ENCODE data around the gene TBL1XR1. TPM values are rescaled to one million over a fixed set of nuclear protein-coding genes. Genes with fewer than 3 reads are reported as not detected.
"Not testable (repeated sequence)": the region's sequence is repeated elsewhere in the genome, so short reads cannot be mapped to it uniquely, and the experiment has no call there.

TBL1XR1 gene
- total and polyA plus RNA-seq, 2 experiments from 2014 or later = 30.2 to 165 TPM

DNA sequence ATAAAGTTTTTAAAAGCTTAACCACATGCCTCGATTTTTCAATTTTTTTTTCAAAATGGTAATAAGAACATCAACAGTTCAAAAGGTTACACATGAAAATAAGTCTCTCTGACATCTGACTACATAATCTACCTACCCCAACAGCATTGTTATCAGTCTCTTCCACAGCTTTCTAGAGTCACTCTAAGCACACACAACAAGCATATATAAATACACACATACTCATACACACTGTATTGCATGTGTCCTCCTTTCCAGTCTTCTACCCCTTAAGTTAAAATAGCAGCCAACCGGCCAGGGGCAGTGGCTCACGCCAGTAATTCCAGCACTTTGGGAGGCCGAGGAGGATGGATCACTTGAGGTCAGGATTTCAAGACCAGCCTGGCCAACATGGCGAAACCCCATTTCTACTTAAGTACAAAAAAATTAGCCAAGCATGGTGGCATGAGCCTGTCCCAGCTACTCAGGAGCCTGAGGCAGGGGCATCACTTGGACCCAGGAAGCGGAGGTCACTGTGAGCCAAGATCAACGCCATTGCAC lies 12.2 kb downstream of the TBL1XR1 start:
- WGBS (ENCODE audit: low lambda C conversion rate, missing lambda C conversion rate) = 84% methylated on average over 7 of the region's 7 CpGs

GRCh38 chr3:177184602-177185001 lies 12.7 kb downstream of the TBL1XR1 start:
- H3K4me3 ChIP-seq; H3K27ac ChIP-seq; H3K4me1 ChIP-seq (ENCODE audit: insufficient read depth); H3K27me3 ChIP-seq; H3K9me2 ChIP-seq (replicated peaks; ENCODE audit: insufficient read depth); H3K36me3 ChIP-seq (replicated peaks; ENCODE audit: insufficient read depth, low read depth); DNase-seq (ENCODE audit: low spot score); H3K4me2 ChIP-seq; H3K9me3 ChIP-seq (ENCODE audit: low read depth); H2AFZ ChIP-seq: not testable (repeated sequence)
- Histone ChIP-seq H3K79me2 (peaks cover 100% of the 10 kb centered on the region), H4K20me1 (ENCODE audit: insufficient read depth, poor library complexity, severe bottlenecking) (peaks cover 98% of the 10 kb centered on the region)
- 100% methylated on average over 3 of the region's 3 CpGs for WGBS (ENCODE audit: low lambda C conversion rate, missing lambda C conversion rate)

More for the DNA sequence above, 12.2 kb downstream of the TBL1XR1 start:
- peaks cover 100% of the 10 kb centered on the region for H3K79me2 ChIP-seq
- DNase-seq (ENCODE audit: low spot score) = no peak
- H3K4me2 ChIP-seq = no peak overlapping the region
- no peaks in the 10 kb centered on the region for H3K4me1 ChIP-seq (ENCODE audit: insufficient read depth)
- no peaks in the 10 kb centered on the region for H3K36me3 ChIP-seq (replicated peaks; ENCODE audit: insufficient read depth, low read depth)
- no peaks in the 10 kb centered on the region for H3K27me3 ChIP-seq
- H4K20me1 ChIP-seq (ENCODE audit: insufficient read depth, poor library complexity, severe bottlenecking) = peaks cover 99% of the 10 kb centered on the region
- no peak overlapping the region for H3K4me3 ChIP-seq
- H3K9me3 ChIP-seq (ENCODE audit: low read depth) = no peaks in the 10 kb centered on the region
- no peaks in the 10 kb centered on the region for H3K9me2 ChIP-seq (replicated peaks; ENCODE audit: insufficient read depth)
- no peak overlapping the region for H2AFZ ChIP-seq
- no peak for TF ChIP-seq EZH2phosphoT487 (IDR thresholded peaks at IDR 0.05; ENCODE audit: low read depth, severe bottlenecking, unreplicated experiment)
- no peak overlapping the region for H3K27ac ChIP-seq

DNA sequence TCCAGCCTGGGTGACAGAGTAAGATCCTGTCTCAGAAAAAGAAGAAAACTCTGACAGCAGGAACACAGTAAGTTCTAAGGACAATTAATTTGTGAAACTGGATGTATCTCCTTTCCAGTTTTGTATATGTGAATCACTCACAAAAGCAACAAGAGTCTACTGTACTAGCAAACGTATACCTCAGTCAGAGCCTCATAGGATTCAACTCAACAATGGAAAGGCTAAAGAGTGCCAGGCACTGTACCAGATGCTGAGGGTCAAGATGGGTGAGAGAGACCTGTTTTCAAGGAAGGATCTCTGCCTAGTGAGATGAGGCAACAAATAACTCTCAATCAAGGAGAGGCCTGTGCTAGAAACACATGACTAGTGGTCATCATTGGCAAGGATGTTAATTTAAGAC lies 14.9 kb downstream of the TBL1XR1 start:
- TF ChIP-seq EZH2 (IDR thresholded peaks at IDR 0.05; ENCODE audit: borderline replicate concordance) (no peak), EZH2phosphoT487 (IDR thresholded peaks at IDR 0.05; ENCODE audit: low read depth, severe bottlenecking, unreplicated experiment) (no peak)
- TF ChIP-seq, protein P1, sequence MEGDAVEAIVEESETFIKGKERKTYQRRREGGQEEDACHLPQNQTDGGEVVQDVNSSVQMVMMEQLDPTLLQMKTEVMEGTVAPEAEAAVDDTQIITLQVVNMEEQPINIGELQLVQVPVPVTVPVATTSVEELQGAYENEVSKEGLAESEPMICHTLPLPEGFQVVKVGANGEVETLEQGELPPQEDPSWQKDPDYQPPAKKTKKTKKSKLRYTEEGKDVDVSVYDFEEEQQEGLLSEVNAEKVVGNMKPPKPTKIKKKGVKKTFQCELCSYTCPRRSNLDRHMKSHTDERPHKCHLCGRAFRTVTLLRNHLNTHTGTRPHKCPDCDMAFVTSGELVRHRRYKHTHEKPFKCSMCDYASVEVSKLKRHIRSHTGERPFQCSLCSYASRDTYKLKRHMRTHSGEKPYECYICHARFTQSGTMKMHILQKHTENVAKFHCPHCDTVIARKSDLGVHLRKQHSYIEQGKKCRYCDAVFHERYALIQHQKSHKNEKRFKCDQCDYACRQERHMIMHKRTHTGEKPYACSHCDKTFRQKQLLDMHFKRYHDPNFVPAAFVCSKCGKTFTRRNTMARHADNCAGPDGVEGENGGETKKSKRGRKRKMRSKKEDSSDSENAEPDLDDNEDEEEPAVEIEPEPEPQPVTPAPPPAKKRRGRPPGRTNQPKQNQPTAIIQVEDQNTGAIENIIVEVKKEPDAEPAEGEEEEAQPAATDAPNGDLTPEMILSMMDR (IDR thresholded peaks at IDR 0.05; ENCODE audit: poor library complexity) = no peak
- no peaks in the 10 kb centered on the region for H3K9me2 ChIP-seq (replicated peaks; ENCODE audit: insufficient read depth)
- H4K20me1 ChIP-seq (ENCODE audit: insufficient read depth, poor library complexity, severe bottlenecking) = peaks cover 97% of the 10 kb centered on the region
- no peak overlapping the region for H2AFZ ChIP-seq
- no peaks in the 10 kb centered on the region for H3K9me3 ChIP-seq (ENCODE audit: low read depth)
- DNase-seq (ENCODE audit: low spot score) = no peak
- 95% methylated on average over 1 of the region's 1 CpG for WGBS (ENCODE audit: low lambda C conversion rate, missing lambda C conversion rate)
- H3K36me3 ChIP-seq (replicated peaks; ENCODE audit: insufficient read depth, low read depth) = no peaks in the 10 kb centered on the region
- no peak overlapping the region for H3K4me2 ChIP-seq
- no peaks in the 10 kb centered on the region for H3K27me3 ChIP-seq
- no peaks in the 10 kb centered on the region for H3K4me1 ChIP-seq (ENCODE audit: insufficient read depth)
- H3K4me3 ChIP-seq = no peak overlapping the region
- no peak overlapping the region for H3K27ac ChIP-seq
- H3K79me2 ChIP-seq = peaks cover 100% of the 10 kb centered on the region

GRCh38 chr3:177181418-177181817 lies 15.9 kb downstream of the TBL1XR1 start:
- DNase-seq (ENCODE audit: low spot score) = no peak
- 92% methylated on average over 5 of the region's 5 CpGs for WGBS (ENCODE audit: low lambda C conversion rate, missing lambda C conversion rate)
- TF ChIP-seq, protein P1 (IDR thresholded peaks at IDR 0.05; ENCODE audit: poor library complexity) = no peak
- no peak for TF ChIP-seq EZH2phosphoT487 (IDR thresholded peaks at IDR 0.05; ENCODE audit: low read depth, severe bottlenecking, unreplicated experiment)
- no peak for TF ChIP-seq EZH2 (IDR thresholded peaks at IDR 0.05; ENCODE audit: borderline replicate concordance)
- no peaks in the 10 kb centered on the region for H3K27me3 ChIP-seq
- no peak overlapping the region for H3K27ac ChIP-seq
- H3K9me3 ChIP-seq (ENCODE audit: low read depth) = no peaks in the 10 kb centered on the region
- peaks cover 5% of the 10 kb centered on the region for H3K4me1 ChIP-seq (ENCODE audit: insufficient read depth)
- no peak overlapping the region for H3K4me3 ChIP-seq
- H3K4me2 ChIP-seq = no peak overlapping the region
- H4K20me1 ChIP-seq (ENCODE audit: insufficient read depth, poor library complexity, severe bottlenecking) = peaks cover 97% of the 10 kb centered on the region
- H3K9me2 ChIP-seq (replicated peaks; ENCODE audit: insufficient read depth) = no peaks in the 10 kb centered on the region
- H3K79me2 ChIP-seq = peaks cover 100% of the 10 kb centered on the region
- H2AFZ ChIP-seq = no peak overlapping the region
- no peaks in the 10 kb centered on the region for H3K36me3 ChIP-seq (replicated peaks; ENCODE audit: insufficient read depth, low read depth)
